GM12878 (cell line): Measurements from ENCODE around the gene PPT2. TPM values are rescaled to one million over a fixed set of nuclear protein-coding genes. Genes with fewer than 3 reads are reported as not detected.
A peak's percentile ranks its signal among the peaks of the same experiment; 100 is the strongest.

Experiments
- ATF7 ChIP-seq: fragments of 450-650 bp; IDR thresholded peaks from 2 replicates; pipeline ENCODE4 v1.6.1; 2016; ENCODE audit warnings: low read depth, mild to moderate bottlenecking
- CREB1 ChIP-seq: IDR thresholded peaks from 2 replicates; pipeline ENCODE4 v1.6.1; 2012; ENCODE audit warnings: low read depth, mild to moderate bottlenecking, inconsistent platforms
- CREM ChIP-seq: IDR thresholded peaks from 2 replicates; pipeline ENCODE4 v1.6.1; 2014; ENCODE audit warnings: antibody characterized with exemption, low read depth
- CUX1 ChIP-seq: IDR thresholded peaks from 2 replicates; pipeline ENCODE4 v1.6.1; 2012; ENCODE audit warnings: improper control_type of control experiment, low read depth, low read length; ENCODE audit not compliant: insufficient replicate concordance
- DPF2 ChIP-seq: fragments of 450-650 bp; IDR thresholded peaks from 2 replicates; pipeline ENCODE4 v1.6.1; 2017; ENCODE audit warnings: mild to moderate bottlenecking
- E2F4 ChIP-seq: IDR thresholded peaks from 2 replicates; pipeline ENCODE4 v1.6.1; 2012; ENCODE audit warnings: low read depth, low read length, improper control_type of control experiment
- FOXM1 ChIP-seq: IDR thresholded peaks from 2 replicates; pipeline ENCODE4 v1.6.1; 2012; ENCODE audit warnings: low read depth, mild to moderate bottlenecking, inconsistent platforms, low read length, moderate library complexity
- MYB ChIP-seq: fragments of 150-350 bp; IDR thresholded peaks from 2 replicates; pipeline ENCODE4 v1.6.1; 2014; ENCODE audit warnings: mild to moderate bottlenecking, low read depth, low read length, borderline replicate concordance
- NKRF ChIP-seq: fragments of 450-650 bp; conservative IDR thresholded peaks from 2 replicates; pipeline ENCODE4 v1.6.1; 2017; ENCODE audit warnings: mild to moderate bottlenecking, moderate library complexity
- NR2C1 ChIP-seq: fragments of 450-650 bp; IDR thresholded peaks from 2 replicates; pipeline ENCODE4 v1.6.1; 2017; ENCODE audit warnings: antibody characterized with exemption, mild to moderate bottlenecking, moderate library complexity
- RB1 ChIP-seq: fragments of 450-650 bp; formaldehyde crosslinking; IDR thresholded peaks from 2 replicates; pipeline ENCODE4 v1.6.1; 2017; ENCODE audit warnings: mild to moderate bottlenecking, borderline replicate concordance
- SPI1 ChIP-seq: IDR thresholded peaks from 2 replicates; pipeline ENCODE4 v1.6.1; 2011; ENCODE audit warnings: low read depth, mild to moderate bottlenecking, low read length, moderate library complexity, borderline replicate concordance; ENCODE audit not compliant: insufficient read depth
- polyA plus RNA-seq, 11 experiments: library from polyadenylated mRNA; depleted of rRNA in 4 of 11; unstranded in 6 of 11; stranded (reverse) in 5 of 11; fragments of >200 nt; fragmentation: Nextera tagmentation in 4 of 11; fragmentation: Illumina TruSeq in 1 of 11; extraction: Ambion mirVana in 4 of 11; extraction: Trizol in 1 of 11; gene quantifications; 1 replicate in 1 of 11; 2 replicates in 10 of 11; pipeline versions ENCODE4 v1.2.1 to v1.2.3, GENCODE V29; 2011 to 2016; ENCODE audit warnings: inconsistent platforms in 2 of 11, missing spikeins in 2 of 11, low read depth in 1 of 11
- total RNA-seq, 4 experiments: library from RNA; depleted of rRNA in 3 of 4; stranded (reverse); fragments of >200 nt in 3 of 4; fragmentation: Illumina TruSeq in 1 of 4; extraction: Trizol in 1 of 4; gene quantifications; 2 replicates each; pipeline versions ENCODE4 v1.2.1 to v1.2.3, GENCODE V29; 2013 to 2021
- TF ChIP-seq, protein P1 (sequence below): fragments of 450-650 bp; formaldehyde crosslinking; IDR thresholded peaks from 2 replicates; pipeline ENCODE4 v1.4.0; 2020; ENCODE audit warnings: mild to moderate bottlenecking, moderate library complexity
- TF ChIP-seq, protein P2 (sequence below): IDR thresholded peaks from 2 replicates; pipeline ENCODE4 v1.6.1; 2011; ENCODE audit warnings: mild to moderate bottlenecking, low read depth, low read length, moderate library complexity; ENCODE audit not compliant: insufficient replicate concordance

The PPT2 gene
- total and polyA plus RNA-seq, 10 of the 15 experiments (the other 5 are each of a cell fraction or from before 2014, with no cell fraction given), result 1.3 to 25.5 (median 5.5) TPM

GRCh38 chr6:32177788-32178546 is 24.0 kb downstream of the PPT2 start, which contains the start of gene RNF5 (continued):
- TF ChIP-seq MYB, result no peak
- TF ChIP-seq RB1, result no peak
- TF ChIP-seq CUX1, result no peak
- TF ChIP-seq E2F4, result no peak
- peak; percentile 58 for TF ChIP-seq ATF7
- TF ChIP-seq CREM, result peak; percentile 62; the same call in 1 of the 2 replicates
- TF ChIP-seq FOXM1, result no peak; the same call in 1 of the 2 replicates
- TF ChIP-seq DPF2, result peak; percentile 99
- no peak for TF ChIP-seq NKRF
- TF ChIP-seq NR2C1, result no peak
- TF ChIP-seq CREB1, result peak; percentile 92
- TF ChIP-seq, protein P1, sequence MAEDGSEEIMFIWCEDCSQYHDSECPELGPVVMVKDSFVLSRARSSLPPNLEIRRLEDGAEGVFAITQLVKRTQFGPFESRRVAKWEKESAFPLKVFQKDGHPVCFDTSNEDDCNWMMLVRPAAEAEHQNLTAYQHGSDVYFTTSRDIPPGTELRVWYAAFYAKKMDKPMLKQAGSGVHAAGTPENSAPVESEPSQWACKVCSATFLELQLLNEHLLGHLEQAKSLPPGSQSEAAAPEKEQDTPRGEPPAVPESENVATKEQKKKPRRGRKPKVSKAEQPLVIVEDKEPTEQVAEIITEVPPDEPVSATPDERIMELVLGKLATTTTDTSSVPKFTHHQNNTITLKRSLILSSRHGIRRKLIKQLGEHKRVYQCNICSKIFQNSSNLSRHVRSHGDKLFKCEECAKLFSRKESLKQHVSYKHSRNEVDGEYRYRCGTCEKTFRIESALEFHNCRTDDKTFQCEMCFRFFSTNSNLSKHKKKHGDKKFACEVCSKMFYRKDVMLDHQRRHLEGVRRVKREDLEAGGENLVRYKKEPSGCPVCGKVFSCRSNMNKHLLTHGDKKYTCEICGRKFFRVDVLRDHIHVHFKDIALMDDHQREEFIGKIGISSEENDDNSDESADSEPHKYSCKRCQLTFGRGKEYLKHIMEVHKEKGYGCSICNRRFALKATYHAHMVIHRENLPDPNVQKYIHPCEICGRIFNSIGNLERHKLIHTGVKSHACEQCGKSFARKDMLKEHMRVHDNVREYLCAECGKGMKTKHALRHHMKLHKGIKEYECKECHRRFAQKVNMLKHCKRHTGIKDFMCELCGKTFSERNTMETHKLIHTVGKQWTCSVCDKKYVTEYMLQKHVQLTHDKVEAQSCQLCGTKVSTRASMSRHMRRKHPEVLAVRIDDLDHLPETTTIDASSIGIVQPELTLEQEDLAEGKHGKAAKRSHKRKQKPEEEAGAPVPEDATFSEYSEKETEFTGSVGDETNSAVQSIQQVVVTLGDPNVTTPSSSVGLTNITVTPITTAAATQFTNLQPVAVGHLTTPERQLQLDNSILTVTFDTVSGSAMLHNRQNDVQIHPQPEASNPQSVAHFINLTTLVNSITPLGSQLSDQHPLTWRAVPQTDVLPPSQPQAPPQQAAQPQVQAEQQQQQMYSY (CRISPR knock-in tag), result no peak
- TF ChIP-seq SPI1, result peak; percentile 95
- TF ChIP-seq, protein P2, sequence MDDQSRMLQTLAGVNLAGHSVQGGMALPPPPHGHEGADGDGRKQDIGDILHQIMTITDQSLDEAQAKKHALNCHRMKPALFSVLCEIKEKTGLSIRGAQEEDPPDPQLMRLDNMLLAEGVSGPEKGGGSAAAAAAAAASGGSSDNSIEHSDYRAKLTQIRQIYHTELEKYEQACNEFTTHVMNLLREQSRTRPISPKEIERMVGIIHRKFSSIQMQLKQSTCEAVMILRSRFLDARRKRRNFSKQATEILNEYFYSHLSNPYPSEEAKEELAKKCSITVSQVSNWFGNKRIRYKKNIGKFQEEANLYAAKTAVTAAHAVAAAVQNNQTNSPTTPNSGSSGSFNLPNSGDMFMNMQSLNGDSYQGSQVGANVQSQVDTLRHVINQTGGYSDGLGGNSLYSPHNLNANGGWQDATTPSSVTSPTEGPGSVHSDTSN, result peak; percentile 97
